Tibial nerve (tissue), 4 donors: Measurements from ENCODE around the gene PSD2.

Experiments used
- CTCF ChIP-seq, 5 experiments: fragments of 200-600 bp in 3 of 5; fragments of 450-650 bp in 2 of 5; sonication (generic) in 3 of 5; IDR thresholded peaks; one replicate each; pipeline ENCODE4 v1.5.1; 2016 to 2019; ENCODE audit warnings: antibody characterized with exemption in 5 of 5, mild to moderate bottlenecking in 3 of 5, moderate library complexity in 2 of 5
- EP300 ChIP-seq, 2 donors: sonication (generic); formaldehyde crosslinking; IDR thresholded peaks; one replicate each; pipeline ENCODE4 v1.6.1; 2017; ENCODE audit warnings: antibody characterized with exemption in 2 of 2, mild to moderate bottlenecking in 1 of 2
- POLR2A ChIP-seq, 2 donors: fragments of 450-650 bp; IDR thresholded peaks; one replicate each; pipeline ENCODE4 v1.6.1; 2017; ENCODE audit warnings: antibody characterized with exemption in 2 of 2, mild to moderate bottlenecking in 2 of 2, moderate library complexity in 2 of 2

DNA sequence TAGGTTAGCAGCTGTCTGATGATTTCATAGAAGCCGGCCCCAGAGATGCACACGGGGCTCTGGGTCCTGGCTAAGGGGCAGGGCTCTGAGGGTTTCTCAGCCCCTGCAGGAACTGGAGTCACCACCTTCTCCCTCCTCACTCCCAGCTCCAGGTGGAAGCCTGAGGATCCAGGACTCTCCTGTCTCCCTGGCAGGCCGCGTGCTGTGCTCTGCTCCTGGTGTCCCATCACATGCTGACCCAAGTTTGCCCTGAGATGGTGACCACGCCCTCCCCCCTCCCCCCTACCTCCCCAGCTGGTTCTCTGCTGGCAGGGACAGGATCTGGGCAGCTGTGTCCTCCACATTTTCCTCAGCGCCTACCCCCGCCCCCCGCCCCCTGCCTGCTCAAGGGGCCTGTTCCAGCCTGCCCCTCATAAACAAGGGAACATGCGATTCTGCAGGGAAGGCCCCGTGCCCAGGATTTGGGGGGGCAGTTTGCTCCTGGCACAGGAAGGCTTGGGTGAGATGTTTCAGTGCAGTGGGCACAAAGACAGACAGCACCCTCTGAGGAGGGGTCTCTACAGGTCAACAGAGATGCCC, 87.4 kb downstream of the PSD2 start:
- TF ChIP-seq CTCF (IDR thresholded peaks at IDR 0.05): no peak
- no peak for TF ChIP-seq POLR2A (IDR thresholded peaks at IDR 0.05)
- TF ChIP-seq EP300 (IDR thresholded peaks at IDR 0.05): no peak
